GM18867 (cell line): ENCODE measurements around the gene PKP1.

Experiments used
- ATAC-seq: cut with Tn5 transposase; IDR thresholded peaks from one replicate; pipeline ENCODE4 v1.9.1; 2021; ENCODE audit warnings: mild to moderate bottlenecking, moderate library complexity; ENCODE audit not compliant: unreplicated experiment

Gene PKP1

DNA sequence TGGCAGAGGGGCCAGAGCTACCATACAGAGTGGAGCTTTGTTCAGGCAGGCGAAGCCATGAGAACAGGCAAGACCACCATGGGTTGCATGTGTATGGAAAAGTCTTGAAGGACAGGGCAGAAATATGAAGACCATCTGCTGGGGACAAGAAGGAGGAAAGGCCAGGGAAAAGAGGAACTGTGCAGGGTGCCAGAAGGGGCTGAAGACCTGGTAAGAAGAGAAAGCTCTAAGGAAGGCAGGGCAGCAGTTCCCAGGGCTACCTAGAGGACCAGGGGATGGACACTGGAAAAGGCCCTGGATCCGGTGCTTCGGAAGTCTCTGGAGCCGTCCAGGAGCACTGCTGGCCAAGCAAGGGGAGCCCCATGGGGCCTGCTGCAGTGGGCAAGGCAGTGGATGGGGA lies 43.4 kb downstream of the PKP1 start:
- no peak for ATAC-seq

DNA sequence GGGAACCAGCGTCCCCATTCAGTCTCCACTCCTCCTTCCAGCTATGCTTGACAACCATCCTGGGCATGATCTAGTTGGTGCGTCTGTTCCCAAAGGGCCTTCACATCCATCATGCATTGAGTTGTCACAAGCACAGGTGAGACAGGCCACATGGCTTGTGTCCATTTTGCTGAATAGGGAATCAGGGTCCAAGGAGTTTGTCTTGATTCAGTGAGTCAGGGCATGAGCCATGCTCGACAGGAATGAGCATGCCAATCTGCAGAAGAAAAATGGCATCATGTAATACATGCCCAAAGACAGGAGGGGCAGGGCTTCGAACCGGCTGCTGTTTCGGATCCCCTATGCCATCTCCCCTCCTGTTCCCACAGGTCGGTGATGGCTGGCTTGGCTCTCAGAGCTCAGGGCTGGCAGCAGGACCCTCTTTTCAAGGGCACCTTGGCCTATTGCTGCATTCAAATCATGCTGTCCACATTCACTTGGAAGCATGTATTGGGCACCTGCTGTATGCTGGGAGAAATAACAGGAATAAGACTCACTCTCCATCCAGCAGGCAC lies 44.5 kb downstream of the PKP1 start:
- ATAC-seq: no peak

DNA sequence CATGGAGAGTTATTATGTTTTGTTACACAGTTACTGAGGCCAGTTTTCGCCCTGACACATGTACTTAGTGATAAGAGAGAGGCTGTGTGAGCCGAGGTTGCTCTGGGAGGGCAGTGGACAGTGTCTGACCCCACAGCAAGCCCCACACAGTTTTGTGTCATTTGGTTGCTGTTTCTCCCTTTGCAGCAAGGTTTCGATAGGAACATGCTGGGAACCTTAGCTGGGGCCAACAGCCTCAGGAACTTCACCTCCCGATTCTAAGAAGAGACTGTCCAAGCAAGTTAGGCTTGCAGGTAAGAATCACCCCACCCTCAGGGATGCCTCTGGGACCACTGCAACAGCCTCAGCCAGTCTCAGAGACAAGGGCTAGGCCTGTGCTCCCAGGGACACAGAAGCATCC lies 45.3 kb downstream of the PKP1 start:
- no peak for ATAC-seq

DNA sequence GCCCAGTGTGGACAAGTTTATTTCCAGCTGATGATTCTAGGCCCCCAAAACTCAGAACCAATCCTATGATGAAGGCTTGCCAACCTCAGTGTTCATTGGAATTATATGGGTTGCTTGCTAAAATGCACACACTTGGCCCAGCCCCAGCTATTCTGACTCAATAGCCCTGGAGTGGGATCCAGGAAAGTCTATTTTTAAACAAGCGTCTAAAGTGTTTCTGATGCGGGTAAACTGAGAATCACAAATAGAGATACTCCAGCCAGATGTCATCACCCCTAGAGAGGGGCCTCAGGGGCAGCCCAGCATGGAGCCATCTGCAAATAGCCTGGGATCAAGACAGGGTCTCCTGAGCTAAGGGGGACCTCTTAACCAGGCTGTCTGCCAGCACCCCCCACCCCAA lies 46.0 kb downstream of the PKP1 start:
- no peak for ATAC-seq

DNA sequence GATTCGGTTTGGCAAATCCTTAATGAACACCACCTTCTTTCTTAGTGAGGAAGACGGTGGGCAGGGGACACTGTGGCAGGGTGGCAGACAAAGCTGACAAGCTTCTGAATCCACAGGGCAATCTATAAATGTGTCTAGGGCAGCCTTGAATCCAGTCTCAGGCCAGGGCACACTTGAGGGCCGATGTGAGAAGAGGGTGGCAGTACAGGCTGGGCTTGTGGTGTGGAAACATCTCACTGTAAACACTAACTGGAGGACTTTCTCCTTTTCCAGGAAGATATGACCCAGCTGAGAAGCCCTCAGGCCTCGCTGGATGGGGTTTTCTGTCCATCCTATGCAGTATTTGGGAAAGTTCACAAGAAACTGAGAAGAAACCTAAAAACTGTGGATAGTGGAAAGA lies 46.5 kb downstream of the PKP1 start:
- no peak for ATAC-seq

DNA sequence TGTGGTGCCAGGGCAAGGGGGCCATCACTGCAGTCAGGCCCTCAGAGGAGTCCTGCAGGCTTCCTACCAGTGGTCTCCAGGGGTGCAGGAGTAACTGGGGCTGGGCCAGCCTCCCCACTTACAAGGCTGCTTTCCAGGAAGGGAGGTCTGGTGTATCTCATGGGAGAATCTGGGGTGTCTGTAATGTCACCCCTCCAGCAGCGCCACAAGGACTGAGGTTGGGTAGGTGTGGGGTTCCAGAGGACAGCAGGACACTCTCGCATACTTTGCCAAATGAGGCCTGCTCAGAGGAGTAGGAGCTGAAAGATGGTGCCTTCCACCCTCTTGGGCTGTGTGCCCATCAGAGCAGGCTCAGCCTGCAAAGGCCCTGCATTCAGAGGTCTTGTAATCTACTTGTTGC lies 47.2 kb downstream of the PKP1 start:
- ATAC-seq: no peak

DNA sequence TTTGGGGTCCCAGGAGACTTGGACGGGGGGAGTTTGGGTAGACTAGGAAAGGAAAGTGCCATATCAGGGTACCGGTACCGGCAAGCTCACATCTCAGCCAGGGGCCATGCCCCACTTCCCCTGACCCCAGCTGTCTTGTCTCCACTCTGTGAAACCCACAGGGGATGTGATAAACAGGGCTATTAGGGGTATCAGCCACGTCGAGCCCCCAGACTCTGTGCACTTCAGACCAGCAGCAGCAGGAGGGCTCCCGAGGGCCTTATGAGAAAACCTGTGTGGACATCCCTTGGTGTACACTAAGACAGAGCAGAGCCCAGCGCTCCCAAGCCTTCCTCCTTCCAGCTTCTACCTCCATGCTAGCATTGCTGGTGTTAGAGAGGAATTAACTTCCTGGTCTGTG lies 47.9 kb downstream of the PKP1 start:
- ATAC-seq: no peak

DNA sequence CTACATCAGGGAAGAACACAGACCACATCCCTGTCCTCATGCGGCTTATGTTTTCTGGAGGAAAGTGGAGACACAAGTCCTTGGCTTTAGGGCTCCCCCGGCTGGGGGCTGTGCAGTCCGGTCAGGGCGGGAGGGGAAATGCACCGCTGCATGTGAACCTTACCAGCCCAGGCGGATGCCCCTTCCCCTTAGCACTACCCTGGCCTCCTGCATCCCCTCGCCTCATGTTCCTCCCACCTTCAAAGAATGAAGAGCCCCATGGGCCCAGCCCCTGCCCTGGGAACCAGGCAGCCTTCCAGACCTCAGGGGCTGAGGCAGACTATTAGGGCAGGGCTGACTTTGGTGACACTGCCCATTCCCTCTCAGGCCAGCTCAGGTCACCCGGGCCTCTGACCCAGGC lies 48.7 kb downstream of the PKP1 start:
- no peak for ATAC-seq

DNA sequence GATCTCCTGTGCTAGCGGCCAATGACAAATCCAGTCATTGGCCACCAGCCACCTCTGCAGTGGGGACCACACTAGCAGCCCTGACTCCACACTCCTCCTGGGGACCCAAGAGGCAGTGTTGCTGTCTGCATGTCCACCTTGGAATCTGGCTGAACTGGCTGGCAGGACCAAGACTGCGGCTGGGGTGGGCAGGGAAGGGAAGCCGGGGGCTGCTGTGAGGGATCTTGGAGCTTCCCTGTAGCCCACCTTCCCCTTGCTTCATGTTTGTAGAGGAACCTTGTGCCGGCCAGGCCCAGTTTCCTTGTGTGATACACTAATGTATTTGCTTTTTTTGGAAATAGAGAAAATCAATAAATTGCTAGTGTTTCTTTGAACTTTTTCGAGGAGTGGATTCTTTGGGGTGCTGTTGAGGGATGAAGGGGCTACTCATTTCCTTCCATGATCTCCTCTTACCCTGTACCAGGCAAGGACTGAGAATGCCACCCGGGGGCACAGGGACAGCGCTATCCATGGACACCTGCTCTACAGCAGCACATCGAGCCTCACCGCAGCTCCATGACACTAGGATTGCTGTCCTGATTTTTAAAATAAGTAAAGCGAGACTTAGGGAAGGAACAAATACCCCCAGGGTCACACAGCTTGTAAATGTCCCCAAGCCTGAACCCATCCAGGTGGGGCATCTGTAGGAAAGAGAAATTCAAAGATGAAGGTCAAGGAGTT lies 49.5 kb downstream of the PKP1 start:
- ATAC-seq: no peak

DNA sequence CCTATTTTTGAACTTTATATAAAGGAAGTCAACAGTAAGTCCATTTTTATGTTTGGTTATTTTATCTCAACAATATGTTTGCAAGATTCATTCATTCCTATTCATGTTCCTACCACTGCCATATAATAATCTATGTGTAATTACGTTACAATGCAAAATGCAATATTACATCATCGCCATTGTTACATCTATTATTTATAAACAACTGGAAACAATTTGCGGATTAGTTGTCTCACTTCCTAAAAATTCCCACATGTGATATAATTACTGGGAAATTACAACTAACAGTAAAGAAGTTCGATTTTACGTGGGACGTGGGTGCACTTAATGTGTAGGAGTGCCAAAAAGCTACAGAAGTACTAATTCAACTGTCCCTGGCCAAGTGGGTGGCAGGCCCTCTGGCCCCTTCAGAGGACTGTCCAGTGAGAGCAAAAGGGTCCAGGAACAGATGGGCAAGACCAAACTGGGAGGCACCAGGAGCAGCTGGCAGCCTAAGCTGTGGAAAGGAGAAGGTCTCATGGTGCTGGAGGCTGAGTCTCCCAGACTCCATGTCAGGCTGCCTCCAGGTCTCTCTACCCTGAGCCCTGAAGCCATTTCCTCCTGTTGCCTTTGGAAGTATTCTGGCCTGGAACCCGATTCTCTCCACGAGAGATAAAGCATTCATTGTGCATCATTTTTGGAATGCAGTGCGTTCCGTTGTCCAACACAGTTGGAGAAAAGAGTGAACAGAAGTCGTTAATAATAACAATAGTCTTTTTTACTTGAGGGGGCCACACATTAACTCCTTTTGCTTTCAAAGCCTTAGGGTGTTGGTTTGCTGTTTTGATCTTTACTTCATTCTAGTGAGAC lies 51.2 kb downstream of the PKP1 start:
- no peak for ATAC-seq

DNA sequence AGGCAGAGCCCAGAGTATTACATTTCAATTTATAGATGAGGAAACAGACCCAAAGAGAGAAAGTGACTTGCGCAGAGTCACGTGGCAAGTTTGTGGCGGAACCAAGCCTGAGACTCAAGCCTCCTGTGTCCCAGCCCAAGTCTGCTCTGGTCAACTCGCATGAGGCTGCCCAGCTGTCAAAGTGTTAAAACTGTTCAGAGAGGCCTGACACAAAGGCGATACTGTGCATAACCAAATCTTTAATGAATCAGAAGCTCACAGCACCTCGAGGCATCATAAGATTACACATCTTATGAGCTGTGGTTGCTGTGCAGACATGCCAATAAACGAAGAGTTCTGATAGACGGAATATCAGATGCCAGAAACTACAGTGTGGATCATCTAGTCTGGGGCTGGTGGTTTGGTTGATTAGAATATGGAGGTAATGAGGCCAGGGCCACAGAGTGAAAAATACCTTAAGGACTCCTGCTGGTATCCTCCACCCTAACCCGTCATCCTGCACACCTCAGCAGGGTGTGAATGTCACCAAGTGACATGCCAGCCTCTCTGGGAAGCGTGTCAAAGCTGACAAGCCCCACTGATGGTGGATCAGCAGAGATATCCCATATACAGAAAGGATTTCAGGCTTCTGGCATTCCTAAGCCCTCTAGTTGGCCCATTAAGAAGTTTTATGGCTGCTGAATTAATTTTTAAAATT lies 52.0 kb downstream of the PKP1 start:
- ATAC-seq: no peak

DNA sequence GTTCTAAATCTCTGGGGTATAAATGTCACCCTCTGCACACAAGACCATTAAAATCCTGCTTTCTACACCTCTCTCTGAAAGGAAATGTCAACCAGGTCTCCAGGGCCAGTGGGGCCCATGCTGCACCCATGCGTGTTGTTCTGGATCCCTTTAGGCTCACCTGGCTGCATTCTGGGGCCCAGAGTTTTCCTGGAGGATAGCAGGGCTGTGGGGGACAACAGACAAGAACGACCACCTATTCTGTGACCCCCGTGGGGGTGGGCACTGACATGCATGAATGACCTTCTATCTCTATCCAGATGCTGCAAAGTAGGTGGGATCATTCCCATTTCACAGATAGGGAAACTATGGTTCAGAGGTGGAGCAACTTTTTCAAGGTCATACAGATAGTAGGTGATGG lies 52.6 kb downstream of the PKP1 start:
- no peak for ATAC-seq

DNA sequence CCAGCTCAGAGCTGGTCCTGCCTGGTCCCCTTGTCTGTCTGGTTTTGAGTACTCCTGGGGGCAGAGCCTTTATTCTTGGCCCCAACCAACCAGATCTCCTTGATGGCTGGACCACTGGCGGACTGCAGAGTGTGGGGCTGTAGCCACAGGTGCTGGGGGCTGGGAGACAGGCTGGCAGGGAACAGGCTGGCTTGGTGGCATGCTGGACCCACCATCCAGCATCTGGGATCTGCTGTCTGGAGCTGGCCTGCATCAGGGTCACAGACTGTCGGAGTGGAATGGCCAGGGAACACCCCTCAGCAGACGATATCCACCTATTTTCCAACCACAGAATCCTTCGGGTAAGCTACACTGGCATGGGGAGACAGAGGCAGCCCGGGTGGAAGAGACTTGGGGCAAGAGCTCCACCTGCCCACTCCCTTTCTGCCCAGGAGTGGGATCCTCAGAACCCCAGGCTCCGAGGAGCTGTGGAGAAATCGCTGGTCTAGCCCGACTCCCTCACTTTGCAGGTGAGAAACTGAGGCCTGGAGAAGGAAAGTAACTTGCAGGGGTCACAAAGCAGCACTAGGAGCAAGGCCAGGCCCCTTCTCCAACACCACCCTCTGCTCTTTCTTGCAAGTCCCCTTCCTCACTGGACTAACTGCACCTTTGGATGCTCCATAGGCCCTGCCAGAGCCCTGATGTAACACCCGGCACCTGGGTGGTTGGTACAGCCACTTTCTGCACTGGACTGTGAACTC lies 53.6 kb downstream of the PKP1 start:
- no peak for ATAC-seq

DNA sequence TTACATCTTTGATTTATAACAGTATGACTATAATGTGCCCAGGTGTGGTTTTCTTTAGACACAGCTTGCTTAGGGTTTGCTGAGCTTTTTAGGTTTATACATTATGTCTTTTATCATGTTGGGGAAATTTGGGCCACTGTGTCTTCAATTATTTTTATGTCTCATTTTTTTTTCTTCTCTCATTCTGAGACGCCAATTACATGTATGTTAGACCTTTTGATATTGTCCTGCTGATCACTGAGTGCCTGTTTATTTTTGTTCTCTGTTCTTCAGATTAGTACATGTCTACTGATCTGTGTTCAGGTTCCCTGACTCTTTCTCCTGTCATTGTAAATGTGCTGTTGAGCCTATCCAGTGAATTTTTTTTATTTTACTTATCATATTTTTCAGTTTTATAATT lies 58.1 kb downstream of the PKP1 start:
- ATAC-seq: no peak

DNA sequence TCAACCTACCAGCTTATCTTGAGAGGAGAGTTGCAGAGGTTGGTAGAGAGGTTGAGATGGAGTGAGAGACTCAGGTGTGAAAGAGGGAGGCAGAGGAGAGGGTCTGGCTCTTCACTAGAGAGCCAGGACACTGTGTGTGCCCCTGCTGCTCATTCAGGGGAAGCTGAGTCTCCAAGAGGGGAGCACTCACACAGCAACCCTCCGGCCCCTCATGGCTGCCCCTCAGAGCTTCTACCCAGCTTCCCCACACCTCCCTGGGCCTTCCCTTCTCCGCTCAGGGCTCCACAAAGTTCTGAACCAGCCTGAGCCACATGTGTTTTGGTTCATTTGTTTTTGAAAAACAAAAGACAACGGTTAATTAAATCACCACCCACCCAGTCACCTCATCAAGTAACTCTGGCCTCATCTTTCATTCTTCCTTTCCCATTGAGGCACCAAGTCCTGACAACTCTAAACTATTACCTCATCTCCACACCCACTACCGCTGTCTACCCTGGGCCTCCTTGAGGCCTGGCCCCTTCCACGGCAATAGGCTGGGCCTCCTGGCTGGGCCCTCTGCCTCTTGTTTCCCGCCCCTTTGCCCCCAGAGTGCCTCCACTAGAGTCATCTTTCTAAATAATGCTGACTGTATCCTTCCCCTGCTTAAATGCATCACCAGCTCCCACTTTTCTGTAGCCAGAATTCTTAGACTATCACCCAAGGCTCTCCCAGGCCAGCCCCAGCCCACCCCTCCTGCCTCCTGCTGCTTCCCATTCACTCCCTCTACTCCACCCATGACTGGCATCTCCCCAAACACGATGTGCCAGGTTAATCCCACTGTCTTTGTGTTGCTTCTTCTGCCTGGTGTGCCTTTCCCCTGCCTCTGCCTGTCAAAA lies 61.1 kb downstream of the PKP1 start:
- ATAC-seq: no peak

DNA sequence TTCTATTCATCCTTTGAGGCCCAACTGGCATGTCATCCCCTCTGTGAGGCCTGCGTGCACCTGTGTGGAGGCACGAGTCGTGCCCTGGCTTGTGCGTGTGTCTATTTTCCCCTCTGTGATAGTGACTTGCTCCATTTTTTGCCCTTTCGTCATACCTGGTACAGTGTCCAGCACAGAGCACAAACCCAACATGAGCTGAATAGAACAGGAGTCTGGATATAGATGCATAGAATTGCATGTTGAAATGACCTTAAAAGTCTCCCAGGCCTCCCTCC lies 61.7 kb downstream of the PKP1 start:
- ATAC-seq: no peak

DNA sequence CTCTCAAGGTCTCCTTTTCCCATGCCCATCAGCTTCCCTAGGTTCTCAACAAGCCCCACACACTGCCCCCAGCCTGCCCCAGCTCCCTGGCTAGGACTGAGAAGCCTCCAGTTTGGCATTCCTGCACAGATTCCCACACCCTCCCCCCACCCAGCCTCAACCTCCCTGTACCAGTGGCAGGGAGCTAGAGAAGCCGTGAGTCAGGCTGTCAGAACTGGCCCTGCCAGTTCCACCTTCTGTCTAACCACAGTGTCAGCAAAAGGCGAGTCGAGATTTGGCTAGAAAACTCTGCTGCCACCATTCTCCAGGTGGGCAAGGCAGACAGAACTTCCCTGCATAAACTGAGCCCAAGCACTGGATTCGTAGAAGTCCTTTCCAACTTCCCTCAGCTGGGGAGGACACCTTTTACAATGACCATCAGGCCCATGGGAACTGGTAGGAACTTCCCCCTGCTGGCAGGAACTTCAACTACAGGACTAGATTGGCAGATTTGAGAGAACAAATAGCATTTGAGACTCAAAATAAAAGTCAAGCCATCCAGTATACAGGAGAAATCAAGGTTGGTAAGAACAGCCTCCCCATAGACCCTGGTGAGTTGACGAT lies 63.1 kb downstream of the PKP1 start:
- no peak for ATAC-seq

DNA sequence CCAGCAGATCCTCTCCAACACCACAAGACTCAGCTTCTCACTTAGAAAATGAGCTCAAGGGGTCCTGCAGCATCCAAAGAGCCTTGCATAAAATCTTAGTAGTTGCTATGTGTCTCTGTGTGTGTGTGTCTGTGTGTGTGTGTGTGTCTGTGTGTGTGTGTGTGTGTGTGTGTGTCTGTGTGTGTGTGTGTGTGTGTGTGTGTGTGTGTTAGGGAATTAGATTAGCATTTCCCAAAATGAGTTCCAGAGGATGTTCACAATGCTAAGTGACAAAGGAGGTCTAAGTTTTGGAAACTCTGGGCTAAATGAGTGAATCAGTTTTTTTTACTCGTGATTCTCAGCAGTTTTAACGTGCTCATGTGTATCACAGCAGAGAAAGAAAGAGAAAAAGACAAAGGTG lies 63.7 kb downstream of the PKP1 start:
- no peak for ATAC-seq

DNA sequence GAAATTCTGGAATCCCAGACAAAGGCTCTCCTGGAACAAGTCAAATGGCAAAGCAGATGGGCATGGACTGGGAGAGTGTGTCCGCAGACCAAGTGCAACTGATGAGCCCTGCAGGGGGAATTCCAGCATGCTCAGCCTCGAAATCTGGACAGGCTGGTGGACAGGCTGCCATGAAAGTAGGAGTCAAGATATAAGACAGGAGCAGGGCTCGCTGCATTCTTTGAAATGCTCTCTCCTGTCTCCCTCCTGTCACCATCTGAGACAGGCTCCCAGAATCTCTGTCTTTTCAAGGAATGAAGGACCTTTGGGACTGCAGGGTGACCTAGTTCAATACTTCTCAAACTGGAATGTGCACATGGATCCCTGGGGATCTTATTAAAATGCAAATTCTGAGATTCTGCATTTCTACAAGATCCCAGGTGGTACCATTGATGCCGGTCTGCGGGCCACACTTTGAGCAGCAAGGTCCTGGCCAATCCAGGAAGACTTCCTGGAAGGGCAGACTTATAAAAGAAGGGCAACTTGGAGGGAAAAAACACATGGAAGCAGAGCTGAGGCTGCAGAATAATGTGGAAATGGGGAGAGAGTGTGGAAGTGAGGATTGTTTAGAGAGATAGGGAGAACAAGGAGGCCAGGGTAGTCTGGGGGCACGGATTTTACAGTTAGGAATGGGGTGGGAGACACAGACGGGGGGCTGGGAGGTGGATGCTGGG lies 64.3 kb downstream of the PKP1 start:
- ATAC-seq: no peak
